ENCODE measurements around the gene SLC22A4.
A peak's percentile ranks its signal among the peaks of the same experiment; 100 is the strongest.

The SLC22A4 gene

DNA sequence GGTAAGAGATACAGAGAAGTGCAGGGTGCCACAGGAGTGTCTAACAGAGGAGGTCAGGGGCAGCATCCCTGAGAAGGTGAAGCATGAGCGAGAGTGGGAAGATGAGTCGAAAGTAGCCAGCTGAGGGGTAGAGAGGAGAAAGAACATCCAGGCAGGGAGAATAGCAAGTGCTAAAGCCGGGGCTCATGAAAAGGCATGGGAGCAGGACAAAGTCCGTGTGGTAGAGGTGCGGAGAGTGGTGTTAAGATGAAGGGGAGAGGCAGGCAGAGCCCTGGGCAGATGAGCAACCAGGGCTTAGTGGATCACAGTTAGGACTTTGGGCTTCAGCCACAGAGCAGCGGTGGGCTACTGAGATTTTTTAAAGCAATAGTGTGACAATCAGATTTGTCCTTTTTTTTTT lies 85.9 kb downstream of the SLC22A4 start:
- 90% methylated on average over 6 of the region's 6 CpGs for WGBS

DNA sequence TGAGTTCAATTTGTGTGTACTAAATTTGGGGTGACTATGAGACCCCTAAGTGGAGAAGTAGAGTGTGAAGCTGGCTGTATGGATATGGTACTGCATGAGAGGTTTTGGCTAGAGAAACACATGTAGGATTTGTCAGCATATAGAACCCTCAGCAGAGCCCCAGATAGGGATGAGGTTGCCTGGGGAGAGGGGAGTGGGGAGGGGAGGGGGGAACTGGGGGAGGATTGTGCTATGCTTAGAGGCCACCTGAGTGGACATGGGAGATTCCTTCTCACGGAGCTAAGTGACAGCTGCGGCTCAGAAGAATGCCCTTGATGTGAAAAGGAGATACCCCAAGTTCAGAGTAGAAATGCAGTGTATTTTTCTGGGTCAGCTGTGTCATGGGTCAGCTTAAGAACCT lies 86.5 kb downstream of the SLC22A4 start:
- no peak for DNase-seq
- no peak overlapping the region for H3K27ac ChIP-seq (ENCODE audit: low read length, poor library complexity, severe bottlenecking)
- WGBS = 88% methylated on average over 2 of the region's 2 CpGs
- no peak overlapping the region for H3K18ac ChIP-seq (ENCODE audit: low read depth in 1 of 2, low read length in 2 of 2)
- no peak overlapping the region for H2BK120ac ChIP-seq (ENCODE audit: low read depth, low read length)
- H4K8ac ChIP-seq (ENCODE audit: low read length) = no peak overlapping the region
- H3K4me3 ChIP-seq (ENCODE audit: insufficient read depth in 1 of 2, low read depth in 1 of 2, low read length in 2 of 2) = no peak overlapping the region
- peaks cover 0 to 31% of the 10 kb centered on the region in 2 experiments for H3K36me3 ChIP-seq (ENCODE audit: control insufficient read depth in 1 of 2, insufficient read depth in 2 of 2, low read depth in 1 of 2, low read length in 2 of 2)
- no peak overlapping the region for H4K91ac ChIP-seq (ENCODE audit: low read length)
- no peak overlapping the region for H2BK12ac ChIP-seq (ENCODE audit: low read length in 2 of 2)
- no peaks in the 10 kb centered on the region for H3K27me3 ChIP-seq (ENCODE audit: control insufficient read depth in 1 of 2, insufficient read depth in 1 of 2, low read length in 2 of 2)
- H2AFZ ChIP-seq (ENCODE audit: low read depth, low read length) = no peak overlapping the region
- H2AK5ac ChIP-seq (ENCODE audit: low read length, severe bottlenecking) = no peak overlapping the region
- peaks cover 22% of the 10 kb centered on the region for H3K4me1 ChIP-seq (ENCODE audit: control insufficient read depth, insufficient read depth, low read depth, low read length)
- no peak overlapping the region for H3K4ac ChIP-seq (ENCODE audit: low read depth in 1 of 2, low read length in 2 of 2)
- no peak overlapping the region for H3K14ac ChIP-seq (ENCODE audit: low read length in 2 of 2)
- no peak overlapping the region for H2BK5ac ChIP-seq (ENCODE audit: low read depth, low read length, poor library complexity, severe bottlenecking)
- H3K9me3 ChIP-seq (ENCODE audit: control insufficient read depth, low read length) = no peaks in the 10 kb centered on the region
- no peak overlapping the region for H3K9ac ChIP-seq (ENCODE audit: low read length)
- peaks cover 31% of the 10 kb centered on the region for H3K79me1 ChIP-seq (replicated peaks; ENCODE audit: low read length, poor library complexity, severe bottlenecking)
- H3K4me2 ChIP-seq (ENCODE audit: low read length, poor library complexity, severe bottlenecking) = no peak overlapping the region
- no peak overlapping the region for H2BK15ac ChIP-seq (ENCODE audit: low read depth, poor library complexity, severe bottlenecking)
- no peak overlapping the region for H3K23ac ChIP-seq (ENCODE audit: low read length in 2 of 2)

More for the DNA sequence above, 85.9 kb downstream of the SLC22A4 start:
- Histone ChIP-seq H3K14ac (ENCODE audit: low read length in 2 of 2) (no peak overlapping the region), H3K4me1 (ENCODE audit: control insufficient read depth, insufficient read depth, low read depth, low read length) (peaks cover 17% of the 10 kb centered on the region), H2BK120ac (ENCODE audit: low read depth, low read length) (no peak overlapping the region), H2BK15ac (ENCODE audit: low read depth, poor library complexity, severe bottlenecking) (no peak overlapping the region), H3K4ac (ENCODE audit: low read depth in 1 of 2, low read length in 2 of 2) (no peak overlapping the region), H2AFZ (ENCODE audit: low read depth, low read length) (no peak overlapping the region), H3K4me2 (ENCODE audit: low read length, poor library complexity, severe bottlenecking) (no peak overlapping the region), H3K36me3 (ENCODE audit: control insufficient read depth in 1 of 2, insufficient read depth in 2 of 2, low read depth in 1 of 2, low read length in 2 of 2) (peaks cover 0 to 29% of the 10 kb centered on the region in 2 experiments), H3K9me3 (ENCODE audit: control insufficient read depth, low read length) (no peaks in the 10 kb centered on the region), H3K27ac (ENCODE audit: low read length, poor library complexity, severe bottlenecking) (no peak overlapping the region), H4K91ac (ENCODE audit: low read length) (no peak overlapping the region), H4K8ac (ENCODE audit: low read length) (no peak overlapping the region), H2BK12ac (ENCODE audit: low read length in 2 of 2) (no peak overlapping the region), H3K18ac (ENCODE audit: low read depth in 1 of 2, low read length in 2 of 2) (no peak overlapping the region), H3K27me3 (ENCODE audit: control insufficient read depth in 1 of 2, insufficient read depth in 1 of 2, low read length in 2 of 2) (no peaks in the 10 kb centered on the region), H3K79me1 (replicated peaks; ENCODE audit: low read length, poor library complexity, severe bottlenecking) (peaks cover 36% of the 10 kb centered on the region), H3K4me3 (ENCODE audit: insufficient read depth in 1 of 2, low read depth in 1 of 2, low read length in 2 of 2) (no peak overlapping the region), H2AK5ac (ENCODE audit: low read length, severe bottlenecking) (no peak overlapping the region), H2BK5ac (ENCODE audit: low read depth, low read length, poor library complexity, severe bottlenecking) (no peak overlapping the region), H3K23ac (ENCODE audit: low read length in 2 of 2) (peak overlapping the region in 1 of 2 experiments; percentile 28), H3K9ac (ENCODE audit: low read length) (no peak overlapping the region)
- no peak for DNase-seq

DNA sequence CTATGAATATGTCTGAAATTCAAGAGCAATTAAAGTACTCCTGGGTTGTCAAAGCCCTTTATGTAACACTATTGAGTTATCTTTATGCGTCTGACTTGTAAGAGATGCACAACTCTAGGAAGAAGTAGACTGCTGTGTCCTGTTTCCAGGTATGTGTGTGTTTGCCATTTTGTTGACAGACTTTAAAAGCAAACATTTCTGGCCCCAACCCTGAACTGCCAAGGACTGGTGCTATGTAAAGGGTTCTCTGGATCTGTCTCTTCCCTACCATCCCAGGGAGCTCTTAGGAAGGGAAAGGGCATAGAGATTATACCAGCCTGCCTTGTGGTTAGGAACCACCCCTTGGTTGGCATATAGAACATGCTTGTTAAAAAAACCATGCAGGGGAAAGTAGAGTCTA lies 87.4 kb downstream of the SLC22A4 start:
- H2BK120ac ChIP-seq (ENCODE audit: low read depth, low read length) = no peak overlapping the region
- no peak overlapping the region for H3K4ac ChIP-seq (ENCODE audit: low read depth in 1 of 2, low read length in 2 of 2)
- no peak overlapping the region for H4K8ac ChIP-seq (ENCODE audit: low read length)
- no peaks in the 10 kb centered on the region for H3K9me3 ChIP-seq (ENCODE audit: control insufficient read depth, low read length)
- no peak overlapping the region for H4K91ac ChIP-seq (ENCODE audit: low read length)
- H3K27me3 ChIP-seq (ENCODE audit: control insufficient read depth in 1 of 2, insufficient read depth in 1 of 2, low read length in 2 of 2) = no peaks in the 10 kb centered on the region
- no peak overlapping the region for H3K4me2 ChIP-seq (ENCODE audit: low read length, poor library complexity, severe bottlenecking)
- H3K4me3 ChIP-seq (ENCODE audit: insufficient read depth in 1 of 2, low read depth in 1 of 2, low read length in 2 of 2) = no peak overlapping the region
- H3K4me1 ChIP-seq (ENCODE audit: control insufficient read depth, insufficient read depth, low read depth, low read length) = peaks cover 27% of the 10 kb centered on the region
- H2BK15ac ChIP-seq (ENCODE audit: low read depth, poor library complexity, severe bottlenecking) = no peak overlapping the region
- no peak overlapping the region for H2BK5ac ChIP-seq (ENCODE audit: low read depth, low read length, poor library complexity, severe bottlenecking)
- H3K18ac ChIP-seq (ENCODE audit: low read depth in 1 of 2, low read length in 2 of 2) = no peak overlapping the region
- no peak overlapping the region for H2AK5ac ChIP-seq (ENCODE audit: low read length, severe bottlenecking)
- 100% methylated on average over 1 of the region's 1 CpG for WGBS
- no peak overlapping the region for H3K14ac ChIP-seq (ENCODE audit: low read length in 2 of 2)
- H3K36me3 ChIP-seq (ENCODE audit: control insufficient read depth in 1 of 2, insufficient read depth in 2 of 2, low read depth in 1 of 2, low read length in 2 of 2) = peaks cover 0 to 34% of the 10 kb centered on the region in 2 experiments
- DNase-seq = no peak
- H3K79me1 ChIP-seq (replicated peaks; ENCODE audit: low read length, poor library complexity, severe bottlenecking) = peaks cover 25% of the 10 kb centered on the region
- H2AFZ ChIP-seq (ENCODE audit: low read depth, low read length) = no peak overlapping the region
- H3K9ac ChIP-seq (ENCODE audit: low read length) = no peak overlapping the region
- H3K27ac ChIP-seq (ENCODE audit: low read length, poor library complexity, severe bottlenecking) = no peak overlapping the region
- no peak overlapping the region for H2BK12ac ChIP-seq (ENCODE audit: low read length in 2 of 2)
- H3K23ac ChIP-seq (ENCODE audit: low read length in 2 of 2) = no peak overlapping the region

DNA sequence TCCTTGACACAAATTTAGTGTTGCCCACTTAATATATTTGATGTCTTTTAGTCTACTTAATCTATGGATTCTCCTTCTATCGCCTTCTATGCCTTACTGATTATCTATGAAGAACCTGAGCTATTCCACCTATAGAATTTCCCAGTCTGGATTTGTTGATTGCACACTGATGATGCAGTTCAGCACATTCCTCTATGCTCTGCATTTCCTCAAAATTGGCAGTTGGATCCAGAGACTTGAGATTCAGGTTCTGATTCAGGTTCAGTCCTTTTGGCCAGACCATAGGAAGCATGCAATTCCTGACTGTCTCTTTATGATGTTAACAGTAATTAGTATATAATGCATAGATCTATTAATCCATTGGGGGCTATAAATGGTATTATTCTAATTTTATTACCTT lies 89.1 kb downstream of the SLC22A4 start:
- no peak for DNase-seq
- Histone ChIP-seq H2BK15ac (ENCODE audit: low read depth, poor library complexity, severe bottlenecking) (no peak overlapping the region), H3K4me3 (ENCODE audit: insufficient read depth in 1 of 2, low read depth in 1 of 2, low read length in 2 of 2) (no peak overlapping the region), H3K9me3 (ENCODE audit: control insufficient read depth, low read length) (no peaks in the 10 kb centered on the region), H3K79me1 (replicated peaks; ENCODE audit: low read length, poor library complexity, severe bottlenecking) (peaks cover 11% of the 10 kb centered on the region), H2BK5ac (ENCODE audit: low read depth, low read length, poor library complexity, severe bottlenecking) (no peak overlapping the region), H2AFZ (ENCODE audit: low read depth, low read length) (no peak overlapping the region), H3K9ac (ENCODE audit: low read length) (no peak overlapping the region), H3K18ac (ENCODE audit: low read depth in 1 of 2, low read length in 2 of 2) (no peak overlapping the region), H3K27ac (ENCODE audit: low read length, poor library complexity, severe bottlenecking) (no peak overlapping the region), H4K91ac (ENCODE audit: low read length) (no peak overlapping the region), H3K14ac (ENCODE audit: low read length in 2 of 2) (no peak overlapping the region), H3K4me2 (ENCODE audit: low read length, poor library complexity, severe bottlenecking) (no peak overlapping the region), H3K27me3 (ENCODE audit: control insufficient read depth in 1 of 2, insufficient read depth in 1 of 2, low read length in 2 of 2) (no peaks in the 10 kb centered on the region), H2AK5ac (ENCODE audit: low read length, severe bottlenecking) (no peak overlapping the region), H2BK120ac (ENCODE audit: low read depth, low read length) (no peak overlapping the region), H3K23ac (ENCODE audit: low read length in 2 of 2) (no peak overlapping the region), H2BK12ac (ENCODE audit: low read length in 2 of 2) (no peak overlapping the region), H3K36me3 (ENCODE audit: control insufficient read depth in 1 of 2, insufficient read depth in 2 of 2, low read depth in 1 of 2, low read length in 2 of 2) (peaks cover 0 to 32% of the 10 kb centered on the region in 2 experiments), H3K4me1 (ENCODE audit: control insufficient read depth, insufficient read depth, low read depth, low read length) (peaks cover 24% of the 10 kb centered on the region), H4K8ac (ENCODE audit: low read length) (no peak overlapping the region), H3K4ac (ENCODE audit: low read depth in 1 of 2, low read length in 2 of 2) (no peak overlapping the region)
- 92% methylated on average over 1 of the region's 1 CpG for WGBS
